ELR (cell line): ENCODE measurements around the gene UBE3D.
"Not testable (repeated sequence)": the region's sequence is repeated elsewhere in the genome, so short reads cannot be mapped to it uniquely, and the experiment has no call there.

Experiments
- DNase-seq: peaks from one replicate; pipeline ENCODE4 v3.0.0-alpha.2; 2015; ENCODE audit warnings: low read depth

Gene UBE3D

DNA sequence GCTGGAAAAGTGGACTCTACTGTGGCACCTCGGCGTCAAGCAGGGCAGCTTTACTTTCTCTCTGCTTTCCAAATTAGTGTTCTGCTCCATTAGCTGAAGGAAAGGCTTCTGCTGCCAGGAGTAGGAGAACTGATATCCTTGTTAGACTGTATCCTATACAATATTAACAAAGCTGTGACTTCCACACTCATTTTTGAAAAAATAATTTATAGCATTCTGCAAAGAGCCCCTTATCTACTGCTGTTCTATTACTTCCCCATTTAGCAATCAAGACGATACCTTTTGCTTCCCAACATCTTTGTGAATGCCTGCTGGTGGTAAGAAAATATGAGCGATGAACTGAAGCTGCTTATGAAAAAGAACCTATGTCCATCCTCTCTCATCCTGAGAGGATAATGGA is 151.1 kb downstream of the UBE3D start:
- no peak for DNase-seq

DNA sequence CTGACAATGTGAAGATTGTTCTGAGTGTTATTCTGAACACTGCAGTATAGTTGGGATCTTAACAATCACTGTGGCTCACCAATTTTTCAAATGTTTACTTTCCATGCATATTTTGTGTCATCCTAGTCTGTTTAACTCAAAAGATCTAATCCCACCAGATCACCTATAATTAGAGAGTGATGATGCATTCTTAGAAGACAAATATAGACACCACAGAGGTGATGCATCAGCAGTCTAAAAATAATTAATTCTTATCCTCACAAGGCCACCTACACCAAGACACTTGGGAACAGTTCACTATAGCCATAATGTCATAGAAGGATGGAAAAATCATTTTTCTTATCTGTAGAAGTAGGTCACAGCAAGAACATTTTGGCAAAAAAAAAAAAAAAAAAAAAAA is 154.8 kb downstream of the UBE3D start:
- DNase-seq: no peak

DNA sequence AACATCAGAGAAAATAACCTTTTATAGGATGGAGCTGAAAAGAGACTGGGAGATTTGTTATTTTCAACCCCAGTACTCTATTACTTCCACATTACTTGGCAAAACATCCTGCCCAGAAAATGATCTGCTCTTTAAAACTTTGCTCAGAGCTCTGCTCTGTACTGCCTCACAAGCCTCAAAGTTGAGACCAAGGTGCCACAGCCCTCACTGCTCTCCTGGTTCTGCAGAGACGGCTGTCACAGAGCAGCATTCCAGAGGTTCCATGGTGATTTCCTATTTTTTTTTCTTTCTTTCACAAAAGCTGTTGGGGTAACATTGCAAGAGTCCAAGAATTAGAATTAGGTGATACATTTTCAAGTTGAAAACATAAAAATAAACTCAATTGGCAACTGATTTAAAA is 155.2 kb downstream of the UBE3D start:
- DNase-seq: no peak

DNA sequence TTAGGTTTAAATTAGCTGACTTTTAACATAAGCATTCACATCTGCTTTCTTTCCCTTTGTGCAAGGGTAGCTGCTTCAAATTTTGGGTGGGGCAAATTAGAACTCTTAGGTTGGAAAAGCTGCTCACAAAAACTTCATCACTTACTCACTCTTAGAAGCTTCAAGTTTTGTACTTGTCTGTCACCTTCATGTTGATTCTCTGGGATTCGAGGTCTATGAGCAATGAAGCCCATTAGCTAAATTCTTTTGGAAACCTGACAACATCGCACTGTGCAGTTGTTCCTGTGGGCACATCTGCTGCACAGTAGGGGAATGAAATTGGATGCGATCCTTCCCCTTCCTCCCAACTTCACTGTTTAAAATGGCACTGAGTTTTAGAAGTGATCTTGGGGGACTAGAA is 156.1 kb downstream of the UBE3D start:
- no peak for DNase-seq

DNA sequence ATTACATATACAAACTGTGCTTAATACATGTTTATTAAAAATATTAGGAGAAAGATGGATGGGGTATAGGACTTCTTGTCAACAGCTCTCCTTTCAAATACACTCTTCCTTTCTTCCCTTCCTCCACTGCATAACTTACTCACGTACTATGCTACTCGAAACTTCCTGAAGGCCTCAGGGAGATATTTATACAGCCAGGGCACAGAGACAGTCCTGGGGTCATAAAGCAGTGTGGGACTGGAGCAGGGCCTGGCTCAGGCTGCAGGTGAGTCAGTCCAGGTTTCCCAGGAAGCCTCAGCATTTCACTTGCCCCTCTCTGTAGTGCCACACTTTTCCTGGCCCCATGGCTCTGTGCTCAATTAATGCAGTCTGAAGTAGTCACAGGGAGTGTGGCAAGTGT is 157.0 kb downstream of the UBE3D start:
- peak; percentile 47 for DNase-seq

DNA sequence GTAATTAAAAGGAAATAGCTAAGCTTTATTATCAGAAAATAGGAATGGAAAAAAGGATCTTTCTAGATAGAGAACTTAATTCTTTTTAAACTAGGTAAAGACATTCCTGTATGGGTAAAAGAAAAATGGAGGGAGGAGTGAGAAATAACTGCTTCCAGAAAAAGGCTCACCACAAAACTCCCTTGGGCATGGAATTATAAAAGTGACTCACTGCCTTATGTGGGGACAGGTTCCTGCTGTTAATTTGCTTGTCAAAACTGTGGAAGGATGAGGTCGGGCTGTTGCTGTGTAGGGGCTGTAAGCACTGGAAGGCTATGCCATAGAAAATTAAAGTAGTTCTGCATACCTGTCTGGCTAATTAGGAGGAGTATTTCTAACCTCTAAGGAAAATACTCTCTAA is 158.7 kb downstream of the UBE3D start:
- DNase-seq: peak; percentile 75

DNA sequence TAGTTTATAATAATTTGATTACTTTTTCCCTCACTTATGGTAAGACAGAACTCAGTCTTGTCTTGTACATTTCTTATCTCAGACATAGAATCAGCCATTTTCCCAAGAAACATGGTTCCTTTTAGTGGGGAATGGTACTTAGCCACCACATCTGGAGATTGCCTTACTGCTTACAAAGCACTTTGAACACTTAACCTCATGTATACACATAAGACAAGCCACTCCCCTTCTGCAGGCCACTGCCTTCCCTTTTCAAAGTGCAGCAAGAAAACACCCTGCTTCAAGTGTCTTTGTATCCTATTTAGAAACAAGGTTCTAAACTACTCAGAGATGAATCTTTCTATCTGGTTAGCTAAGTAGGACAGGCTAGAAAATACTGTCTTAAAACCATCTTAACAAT is 159.2 kb downstream of the UBE3D start:
- peak; percentile 10 for DNase-seq

DNA sequence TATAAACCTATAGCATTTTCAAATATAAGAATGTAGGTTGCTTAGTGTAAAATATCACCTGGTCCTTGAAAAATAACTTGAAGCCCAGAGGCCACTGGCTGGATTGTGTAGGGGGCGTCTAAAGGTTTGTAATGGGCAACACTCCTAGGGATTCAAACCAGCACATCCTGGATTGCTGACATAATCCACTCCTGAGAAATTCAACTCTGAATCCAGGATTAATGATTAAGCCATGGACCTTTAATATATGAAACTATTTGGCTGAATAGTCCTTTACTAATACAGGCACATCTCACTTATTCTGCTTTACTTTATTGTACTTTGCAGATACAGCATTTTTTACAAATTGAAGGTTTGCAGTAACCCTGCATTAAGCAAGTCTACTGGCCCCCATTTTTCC is 160.8 kb downstream of the UBE3D start:
- no peak for DNase-seq

DNA sequence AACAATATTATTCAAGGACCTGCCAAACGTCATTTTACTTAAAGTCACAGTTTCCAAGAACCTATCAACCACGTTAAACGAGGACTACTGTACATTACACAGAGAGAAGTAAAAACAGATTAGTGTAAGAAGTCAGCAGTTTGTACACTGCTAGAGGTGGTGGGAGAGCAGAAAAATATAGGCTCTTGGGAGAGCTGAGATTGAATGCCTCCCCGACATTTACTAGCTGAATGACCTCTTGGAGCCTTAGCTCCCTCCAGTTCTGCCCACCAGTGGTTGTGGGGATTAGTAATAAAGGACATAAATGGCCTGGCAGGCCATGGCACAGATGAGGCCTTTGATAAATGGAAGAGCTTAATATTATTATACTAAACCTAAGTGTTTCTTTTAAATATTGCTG is 161.4 kb downstream of the UBE3D start:
- DNase-seq: no peak

DNA sequence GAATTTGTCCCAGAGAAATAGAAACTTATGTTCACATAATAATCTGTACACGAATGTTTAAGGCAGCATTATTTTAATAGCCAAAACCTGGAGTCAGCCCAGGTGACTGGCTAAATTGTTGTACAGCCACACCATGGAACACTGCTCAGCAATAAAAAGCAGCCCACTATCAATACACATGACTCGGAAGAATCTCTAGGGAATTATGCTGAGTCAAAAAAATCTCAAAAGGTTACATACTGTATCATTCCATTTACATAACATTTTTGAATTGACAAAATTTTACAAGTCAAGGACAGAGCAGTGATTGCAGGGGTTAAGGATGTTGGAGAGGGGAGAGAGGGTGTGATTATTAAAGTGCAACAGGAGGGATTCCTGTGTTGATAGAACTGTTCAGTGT is 163.4 kb downstream of the UBE3D start:
- DNase-seq: no peak

DNA sequence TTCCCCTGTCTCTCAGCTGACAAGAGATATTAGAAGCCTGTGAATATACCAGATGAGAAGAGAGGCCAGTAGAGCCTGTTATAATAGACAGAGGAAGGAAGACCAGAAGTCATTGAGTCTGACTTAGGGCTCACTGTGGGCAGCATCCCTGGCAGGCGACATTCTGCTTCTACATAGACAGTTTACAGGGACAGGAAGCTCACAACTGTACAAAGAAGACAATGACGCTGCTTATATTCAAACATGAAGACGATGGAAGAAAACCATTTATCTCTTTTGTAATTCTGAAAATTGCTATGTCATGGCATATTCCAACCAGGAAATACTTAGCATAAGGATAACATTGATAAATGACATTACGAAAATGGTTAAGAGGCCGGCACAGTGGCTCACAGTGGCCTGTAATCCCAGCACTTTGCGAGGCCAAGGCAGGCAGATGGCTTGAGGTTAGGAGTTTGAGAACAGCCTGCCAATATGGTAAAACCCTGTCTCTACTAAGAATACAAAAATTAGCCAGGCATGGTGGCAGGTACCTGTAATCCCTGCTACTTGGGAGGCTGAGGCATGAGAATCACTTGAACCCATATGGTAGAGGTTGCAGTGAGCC is 170.9 kb downstream of the UBE3D start:
- no peak for DNase-seq

DNA sequence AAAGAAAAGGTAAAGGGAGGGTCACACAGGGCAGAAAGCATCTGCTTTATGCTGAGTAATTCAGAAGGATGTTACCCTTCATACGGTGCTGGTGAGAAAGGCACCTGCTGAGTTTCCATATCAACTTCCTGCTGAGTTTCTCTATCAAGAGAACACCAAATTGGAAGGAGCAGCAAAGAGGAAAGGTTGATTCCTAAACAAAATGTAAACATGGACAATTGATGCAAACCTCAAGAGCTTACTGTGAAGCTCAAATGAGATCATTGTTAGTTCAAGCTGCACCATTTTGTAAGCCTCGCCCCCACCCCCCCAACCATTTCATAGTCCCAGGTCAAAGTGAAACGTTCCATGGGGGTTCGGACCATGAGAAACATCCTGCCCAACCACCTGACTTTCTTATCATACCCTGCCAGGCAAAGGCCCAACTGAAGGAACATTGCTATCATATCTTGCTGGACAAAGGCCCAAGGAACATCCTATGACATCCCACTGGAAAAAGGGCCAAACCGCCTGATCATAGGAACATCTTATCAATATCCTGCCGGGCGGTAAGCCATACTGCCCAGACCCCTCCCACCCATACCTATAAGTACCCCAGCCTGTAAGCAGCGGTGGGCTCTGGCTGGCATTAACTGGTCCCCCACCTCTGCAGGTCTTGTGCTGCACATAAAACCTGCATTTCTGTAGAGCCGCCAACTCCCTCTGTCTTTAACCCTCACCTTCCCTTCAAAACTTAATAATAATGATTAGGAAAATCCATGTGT is 171.6 kb downstream of the UBE3D start:
- DNase-seq: no peak

DNA sequence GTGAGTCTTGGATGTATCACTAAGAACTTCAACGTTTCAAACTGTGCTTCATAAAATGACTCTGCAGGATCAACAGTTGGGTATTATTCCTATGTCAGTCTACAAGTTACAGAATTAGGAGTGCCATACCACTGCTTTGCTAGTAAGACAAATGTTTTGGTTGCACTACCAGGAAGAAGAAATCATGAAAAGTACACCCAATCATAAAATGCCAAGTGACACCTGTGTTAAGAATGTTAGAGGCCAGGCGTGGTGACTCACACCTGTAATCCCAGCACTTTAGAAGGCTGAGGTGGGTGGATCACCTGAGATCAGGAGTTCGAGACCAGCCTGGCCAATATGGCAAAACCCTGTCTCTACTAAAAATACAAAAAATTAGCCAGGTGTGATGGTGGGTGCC is 174.1 kb downstream of the UBE3D start:
- DNase-seq: not testable (repeated sequence)

DNA sequence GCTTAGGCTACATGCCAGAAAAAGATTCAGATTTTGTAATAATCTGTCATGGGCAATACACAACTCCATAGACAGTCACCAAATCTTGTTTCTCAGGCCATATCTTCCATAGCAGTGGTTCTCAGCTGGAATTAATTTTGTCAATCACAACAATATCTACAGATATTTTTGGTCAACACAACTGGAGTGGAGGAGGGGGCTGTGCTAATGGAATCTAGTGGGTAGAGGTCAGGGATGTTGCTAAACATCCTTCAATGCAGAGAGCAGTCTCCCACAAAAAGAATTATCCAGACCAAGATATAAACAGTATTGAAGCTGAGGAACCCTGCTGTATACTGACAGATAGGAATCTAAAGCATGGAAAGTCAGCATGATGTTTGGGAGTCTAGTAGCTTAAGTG is 174.6 kb downstream of the UBE3D start:
- DNase-seq: no peak

DNA sequence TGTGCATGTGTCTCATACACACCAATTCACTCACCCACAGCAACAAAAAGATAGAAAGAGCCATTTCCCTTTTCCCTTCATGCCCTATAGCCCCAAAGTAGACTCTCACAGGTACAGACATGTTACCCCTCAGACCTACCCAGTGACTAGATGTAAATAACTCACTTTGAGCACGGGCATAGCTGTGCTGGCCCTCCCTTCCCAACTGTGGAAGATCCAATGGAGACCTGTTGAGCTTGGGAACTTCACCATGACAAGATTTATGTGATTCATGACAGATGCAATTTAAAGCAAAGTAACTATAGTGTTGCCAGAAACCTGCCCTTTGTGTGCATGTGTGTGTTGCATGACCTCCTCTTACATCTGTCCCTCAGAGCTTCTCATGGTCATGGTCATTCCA is 175.4 kb downstream of the UBE3D start:
- DNase-seq: no peak

DNA sequence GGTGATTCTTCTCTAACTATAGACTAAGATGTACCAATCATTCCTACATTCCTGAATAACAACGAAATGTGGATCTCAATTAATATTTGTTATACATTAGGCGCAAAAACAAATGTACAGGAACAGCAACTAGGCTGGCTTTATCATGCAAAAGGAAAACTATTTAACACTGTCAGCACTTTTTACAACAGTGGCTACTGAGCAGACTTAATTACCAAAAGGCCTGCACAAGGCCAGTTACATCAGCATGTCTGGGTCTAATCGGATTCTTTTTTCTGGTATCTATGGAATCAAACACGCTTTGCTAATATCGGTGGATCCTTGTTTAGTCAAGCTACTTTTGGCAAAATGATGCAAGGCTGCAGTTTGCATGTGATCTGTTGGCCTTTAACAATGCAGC is 176.5 kb downstream of the UBE3D start:
- no peak for DNase-seq

DNA sequence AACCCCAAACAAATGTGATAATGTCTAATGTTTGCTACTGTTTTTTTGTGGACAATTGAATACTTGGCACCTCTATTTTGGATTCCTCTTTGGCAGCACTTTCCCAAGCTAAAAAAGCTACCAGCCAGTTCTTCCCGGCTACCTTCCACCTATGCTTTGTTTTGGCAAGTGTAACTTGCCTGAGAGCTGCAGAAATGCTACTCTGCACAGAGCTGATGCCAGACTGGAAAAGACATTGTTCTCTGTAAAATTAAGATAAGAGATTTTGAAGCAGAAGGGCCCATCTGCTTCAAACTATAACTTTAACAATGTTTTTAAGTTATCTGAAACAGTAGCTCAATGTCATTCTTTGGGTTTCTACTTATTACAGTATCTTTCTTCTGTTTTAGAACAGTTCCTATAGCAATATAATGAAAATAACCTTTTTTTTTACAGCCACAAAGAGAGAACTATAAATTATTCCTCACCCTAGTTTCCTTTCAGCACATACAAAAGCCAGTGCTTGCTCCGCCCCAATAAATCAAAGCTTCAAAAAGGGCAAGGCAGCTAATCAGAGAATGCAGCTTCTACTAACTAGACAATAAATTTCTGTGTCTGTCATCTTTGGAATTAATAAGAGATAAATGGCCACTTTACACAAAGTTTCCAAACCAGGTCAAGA is 183.1 kb downstream of the UBE3D start:
- no peak for DNase-seq

DNA sequence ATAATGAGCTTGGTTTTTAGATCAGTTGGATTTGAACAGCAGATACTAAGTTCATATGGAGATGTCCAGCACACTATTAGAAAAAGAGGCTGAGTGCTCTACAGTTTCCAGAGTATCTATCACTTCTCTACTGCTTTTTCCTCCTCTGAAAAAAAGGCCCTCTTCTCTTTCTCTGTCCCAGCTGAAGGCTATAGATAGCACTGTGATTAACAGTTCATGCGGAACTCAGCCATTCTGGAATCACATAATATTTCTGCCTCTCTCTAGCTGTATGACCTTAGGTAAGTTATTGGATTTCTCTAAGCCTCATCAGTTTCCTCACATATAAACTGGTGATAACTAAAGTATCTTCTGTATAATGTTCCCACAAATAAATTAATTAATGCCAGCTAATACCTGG is 184.1 kb downstream of the UBE3D start:
- DNase-seq: no peak

DNA sequence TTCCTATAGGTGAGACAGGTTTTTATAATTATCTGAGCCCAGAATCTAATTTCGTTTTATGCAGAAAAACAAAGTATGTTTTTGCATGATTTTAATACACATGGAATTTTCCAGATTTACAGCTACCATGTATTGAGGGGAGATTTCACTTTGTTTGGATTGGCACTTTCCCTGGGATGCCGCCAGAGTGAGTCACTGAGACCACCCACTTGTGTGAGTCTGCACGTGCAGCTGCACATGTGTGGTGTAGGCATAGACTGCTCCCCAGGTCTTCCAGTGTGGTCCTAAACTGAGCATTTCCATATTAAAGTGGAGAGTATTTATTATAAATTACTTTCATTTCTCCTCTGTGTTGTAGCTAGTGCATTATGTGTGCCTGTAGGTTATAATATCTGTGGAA is 186.8 kb downstream of the UBE3D start:
- peak; percentile 59 for DNase-seq

DNA sequence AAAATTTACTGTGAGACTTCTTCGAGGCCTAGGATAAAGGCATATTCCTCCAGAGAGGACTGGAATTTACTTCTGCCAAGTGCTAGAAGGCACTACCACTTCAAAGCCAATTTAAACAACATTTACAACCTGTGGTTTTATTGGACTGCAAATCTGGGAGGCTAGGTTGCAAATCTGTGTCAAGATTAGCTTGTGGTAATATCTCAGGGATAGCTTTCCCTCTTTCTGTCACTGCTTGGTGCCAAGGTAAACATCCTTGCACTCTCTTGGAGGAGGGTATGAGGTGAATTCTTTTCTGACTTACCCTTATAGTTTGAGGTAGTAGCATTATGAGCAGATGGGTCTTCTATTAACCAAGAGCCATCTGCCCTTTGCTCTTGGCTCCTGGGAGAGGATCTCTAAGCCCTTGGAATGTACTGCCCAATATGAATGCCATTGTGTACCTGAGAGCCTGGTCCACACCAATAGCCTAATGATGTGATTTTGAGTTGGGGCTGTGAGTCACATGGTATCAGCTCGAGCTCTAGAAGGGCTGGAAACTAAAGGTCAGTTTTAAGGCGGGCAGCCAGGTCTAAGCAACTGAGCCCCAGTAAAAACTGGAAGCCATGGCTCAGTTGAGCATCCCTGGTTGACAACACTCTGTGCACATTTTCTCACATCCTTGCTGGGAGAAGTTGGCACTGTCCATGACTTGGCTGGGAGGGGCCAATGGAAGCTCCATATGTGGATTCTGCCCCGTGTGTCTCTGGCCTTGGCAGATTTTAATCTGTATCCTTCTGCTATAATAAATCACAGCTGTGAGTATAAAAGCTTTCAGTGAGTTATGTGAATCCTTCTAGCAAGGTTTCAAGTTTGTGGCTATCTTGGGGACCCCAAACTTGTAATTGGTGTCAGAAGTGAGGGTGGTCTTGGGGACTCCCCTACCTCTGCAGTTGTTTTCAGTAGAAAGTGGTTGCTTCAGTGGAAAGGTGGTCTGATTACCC is 188.1 kb downstream of the UBE3D start:
- no peak for DNase-seq

DNA sequence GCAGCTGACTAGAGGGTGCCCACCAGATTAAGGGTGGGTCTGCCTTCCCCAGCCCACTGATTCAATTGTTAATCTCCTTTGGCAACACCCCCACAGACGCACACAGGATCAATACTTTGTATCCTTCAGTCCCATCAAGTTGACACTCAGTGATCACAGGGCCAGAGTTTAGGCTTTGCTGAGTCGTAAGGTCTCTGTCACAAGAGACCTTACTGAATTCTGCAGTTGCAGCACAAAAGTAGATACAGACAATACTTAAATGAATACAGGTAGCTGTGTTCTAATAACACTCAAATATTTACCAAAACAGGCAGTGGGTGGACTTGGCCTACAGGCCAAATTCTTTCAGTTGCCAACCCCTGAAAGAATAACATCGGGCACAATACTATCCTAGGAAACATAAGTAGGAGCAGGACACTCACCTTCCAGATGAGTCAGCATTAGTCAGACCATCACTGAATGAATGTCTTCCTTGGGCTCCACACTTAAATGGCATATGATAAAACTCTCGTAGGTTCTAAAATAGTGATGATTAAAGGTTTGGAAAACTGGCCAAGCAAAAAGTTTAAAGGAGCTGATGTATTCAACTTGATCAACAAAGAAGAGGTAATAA is 190.0 kb downstream of the UBE3D start:
- peak; percentile 95 for DNase-seq

DNA sequence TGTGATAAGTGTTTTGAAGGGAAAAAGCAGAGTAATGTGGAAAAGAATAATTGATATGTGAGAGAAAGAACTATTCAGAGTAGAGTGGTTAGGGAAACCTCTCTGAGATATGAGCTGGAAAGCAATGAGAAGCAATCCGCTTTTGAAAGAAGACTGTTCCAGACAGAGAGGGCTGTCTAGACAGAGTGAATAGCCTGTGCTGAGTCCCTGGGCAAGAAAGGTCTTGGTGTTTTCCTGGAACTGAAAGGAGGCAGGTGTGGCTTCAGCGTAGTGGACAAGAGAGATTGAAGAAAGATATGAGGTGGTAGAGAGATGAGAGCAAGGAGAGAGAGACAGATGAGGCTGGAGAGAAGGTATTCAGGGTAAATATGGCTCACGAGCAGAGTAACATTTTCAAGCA is 190.8 kb downstream of the UBE3D start:
- DNase-seq: no peak
